ENCODE results near the gene PPIH. TPM values are rescaled to one million over a fixed set of nuclear protein-coding genes. Genes with fewer than 3 reads are reported as not detected.
"Not testable (repeated sequence)": the region's sequence is repeated elsewhere in the genome, so short reads cannot be mapped to it uniquely, and the experiment has no call there.

Gene PPIH
- polyA plus RNA-seq, 4 donors: 45.2 to 57.3 (median 55.3) TPM

- peak; percentile 96 to 99 (median 98) for DNase-seq (ENCODE audit: low read depth in 4 of 4, low spot score in 3 of 4)
These were observed 23.7 kb downstream of the PPIH start, which contains the start of gene YBX1 for GRCh38 chr1:42681741-42682483. TSS of gene YBX1 (plus strand) at chr1:42682418. CDS start at chr1:42682566, 148 bp downstream.

- not testable (repeated sequence) for DNase-seq (ENCODE audit: low read depth in 4 of 4, low spot score in 3 of 4)
These were observed 24.2 kb downstream of the PPIH start for GRCh38 chr1:42682484-42682738.

- DNase-seq (ENCODE audit: low read depth in 4 of 4, low spot score in 3 of 4): no peak
These were observed 24.7 kb downstream of the PPIH start for GRCh38 chr1:42682739-42683531.

GRCh38 chr1:42684139-42684538 is 25.9 kb downstream of the PPIH start:
- DNase-seq (ENCODE audit: low read depth in 4 of 4, low spot score in 3 of 4): no peak

GRCh38 chr1:42686418-42686817 is 28.2 kb downstream of the PPIH start:
- DNase-seq (ENCODE audit: low read depth in 4 of 4, low spot score in 3 of 4): no peak

GRCh38 chr1:42689912-42690311 is 31.7 kb downstream of the PPIH start:
- DNase-seq (ENCODE audit: low read depth in 4 of 4, low spot score in 3 of 4): no peak

- DNase-seq (ENCODE audit: low read depth in 4 of 4, low spot score in 3 of 4): no peak
These were observed 32.4 kb downstream of the PPIH start for GRCh38 chr1:42690477-42691156.

- no peak for DNase-seq (ENCODE audit: low read depth in 4 of 4, low spot score in 3 of 4)
These were observed 32.9 kb downstream of the PPIH start for GRCh38 chr1:42691157-42691498.

GRCh38 chr1:42692461-42692860 is 34.2 kb downstream of the PPIH start:
- DNase-seq (ENCODE audit: low read depth in 4 of 4, low spot score in 3 of 4): no peak

- DNase-seq (ENCODE audit: low read depth in 4 of 4, low spot score in 3 of 4): no peak
These were observed 34.7 kb downstream of the PPIH start for GRCh38 chr1:42692911-42693310.

- no peak for DNase-seq (ENCODE audit: low read depth in 4 of 4, low spot score in 3 of 4)
These were observed 40.0 kb downstream of the PPIH start for GRCh38 chr1:42698081-42698813.

GRCh38 chr1:42700006-42700405 is 41.8 kb downstream of the PPIH start:
- no peak for DNase-seq (ENCODE audit: low read depth in 4 of 4, low spot score in 3 of 4)

- DNase-seq (ENCODE audit: low read depth in 4 of 4, low spot score in 3 of 4): no peak
These were observed 45.8 kb downstream of the PPIH start for GRCh38 chr1:42703888-42704464.

GRCh38 chr1:42712808-42713207 is 54.6 kb downstream of the PPIH start:
- not testable (repeated sequence) for DNase-seq (ENCODE audit: low read depth in 4 of 4, low spot score in 3 of 4)

GRCh38 chr1:42713293-42713692 is 55.1 kb downstream of the PPIH start:
- DNase-seq (ENCODE audit: low read depth in 4 of 4, low spot score in 3 of 4): no peak

GRCh38 chr1:42714441-42714840 is 56.2 kb downstream of the PPIH start:
- DNase-seq (ENCODE audit: low read depth in 4 of 4, low spot score in 3 of 4): not testable (repeated sequence)

- DNase-seq (ENCODE audit: low read depth in 4 of 4, low spot score in 3 of 4): no peak
These were observed 62.6 kb downstream of the PPIH start for GRCh38 chr1:42720868-42721267.

- DNase-seq (ENCODE audit: low read depth in 4 of 4, low spot score in 3 of 4): no peak
These were observed 63.7 kb downstream of the PPIH start for GRCh38 chr1:42721926-42722325.

- DNase-seq (ENCODE audit: low read depth in 4 of 4, low spot score in 3 of 4): not testable (repeated sequence)
These were observed 64.2 kb downstream of the PPIH start for GRCh38 chr1:42722403-42722802.

GRCh38 chr1:42723511-42723910 is 65.3 kb downstream of the PPIH start:
- DNase-seq (ENCODE audit: low read depth in 4 of 4, low spot score in 3 of 4): no peak

- DNase-seq (ENCODE audit: low read depth in 4 of 4, low spot score in 3 of 4): not testable (repeated sequence)
These were observed 67.6 kb downstream of the PPIH start for GRCh38 chr1:42725820-42726219.

Measured in left renal pelvis (tissue), 4 donors.